ENCODE results near the gene SGPL1.
A peak's percentile ranks its signal among the peaks of the same experiment; 100 is the strongest.
"Not testable (repeated sequence)": the region's sequence is repeated elsewhere in the genome, so short reads cannot be mapped to it uniquely, and the experiment has no call there.

SGPL1 gene

DNA sequence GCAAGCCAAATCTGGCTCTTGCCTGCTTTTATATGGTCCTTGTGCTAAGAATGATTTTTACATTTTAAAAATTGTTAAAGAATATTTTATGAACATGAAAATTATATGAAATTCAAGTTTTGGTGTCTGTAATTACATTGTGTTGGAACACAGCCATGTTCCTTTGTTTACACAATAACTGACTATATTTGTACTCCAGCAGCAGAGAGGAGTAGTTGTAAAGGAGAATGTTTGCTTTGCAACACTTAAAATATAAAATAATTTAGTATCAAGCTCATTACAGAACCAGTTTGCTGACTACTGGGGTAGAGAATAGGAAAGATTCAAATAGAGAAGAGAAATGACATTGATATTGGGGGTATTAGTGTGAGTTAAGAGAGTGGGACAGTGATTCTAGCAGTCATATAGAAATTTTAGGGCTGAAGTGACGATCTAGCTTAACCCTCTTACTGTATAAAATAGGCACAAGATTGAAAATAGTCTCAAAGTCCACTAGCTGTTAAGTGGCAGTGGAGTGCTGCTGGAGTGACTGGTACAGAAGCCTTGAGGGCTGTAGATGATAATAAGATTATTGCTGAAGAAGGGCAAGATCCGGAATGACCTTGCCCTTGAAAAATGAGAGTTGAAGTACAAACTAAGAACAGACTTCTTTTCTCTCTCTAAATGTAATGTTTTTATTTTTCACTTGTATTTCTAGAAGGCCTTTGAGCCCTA lies 28.2 kb downstream of the SGPL1 start:
- DNase-seq (ENCODE audit: low read depth), result no peak

GRCh38 chr10:70845256-70845655 lies 29.5 kb downstream of the SGPL1 start:
- no peak for DNase-seq (ENCODE audit: low read depth)

GRCh38 chr10:70845816-70846215 lies 30.1 kb downstream of the SGPL1 start:
- no peak for DNase-seq (ENCODE audit: low read depth)

- DNase-seq (ENCODE audit: low read depth), result no peak
Measured at GRCh38 chr10:70846795-70847194, 31.0 kb downstream of the SGPL1 start.

DNA sequence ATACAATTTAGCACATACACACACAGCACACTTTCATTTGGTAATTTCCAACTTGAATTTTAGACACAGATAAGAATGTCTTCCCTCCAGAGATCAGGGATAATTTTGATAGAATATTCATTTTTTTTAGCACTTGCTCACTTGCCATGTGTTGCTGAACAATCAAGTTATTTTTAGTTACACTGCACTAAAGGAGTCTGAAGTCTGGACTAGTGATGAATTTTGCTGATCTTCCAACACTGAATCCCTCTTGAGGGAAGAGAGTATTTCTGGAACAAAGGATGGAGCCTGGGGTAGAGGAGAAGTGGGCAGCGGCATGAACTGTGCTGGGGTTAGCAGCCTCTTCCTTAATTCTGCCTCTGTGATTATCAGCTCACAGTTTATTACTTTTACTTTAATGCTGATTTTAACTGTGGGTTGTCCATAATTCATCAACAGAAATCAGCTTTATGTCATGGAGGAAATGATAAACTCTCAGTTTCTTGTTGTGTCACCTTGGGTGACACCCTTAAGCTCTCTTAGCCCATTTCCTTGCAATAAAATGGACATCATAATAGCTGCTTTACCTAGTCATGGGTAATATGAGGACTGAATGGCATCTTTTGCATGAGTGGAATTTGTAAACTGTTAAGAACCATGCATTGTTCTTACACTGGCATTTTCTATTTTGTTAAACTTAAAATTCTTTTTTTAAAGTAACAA lies 32.1 kb downstream of the SGPL1 start:
- DNase-seq (ENCODE audit: low read depth), result no peak

DNA sequence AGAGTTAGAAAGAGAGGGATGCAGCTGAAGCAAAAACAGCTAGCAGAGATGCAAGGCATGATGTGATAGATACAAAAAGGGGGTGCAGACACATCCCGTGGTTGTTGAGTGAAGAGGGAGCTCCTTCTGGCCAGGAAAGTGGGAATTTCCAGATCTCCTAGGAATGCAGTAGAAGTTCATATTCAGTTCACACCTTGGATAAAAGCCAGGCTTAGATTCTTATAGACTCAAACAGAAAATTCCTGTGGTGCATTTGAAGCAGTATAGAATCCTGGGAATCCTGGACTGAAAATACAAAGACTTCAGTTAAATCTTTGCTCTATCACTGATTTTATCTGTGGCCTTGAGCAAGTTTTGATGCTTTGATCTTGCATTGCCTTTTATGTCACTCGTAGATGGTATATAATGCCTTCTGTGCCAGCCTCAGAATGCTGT lies 33.9 kb downstream of the SGPL1 start:
- peak; percentile 68 for DNase-seq (ENCODE audit: low read depth)

- DNase-seq (ENCODE audit: low read depth), result no peak
Measured at GRCh38 chr10:70850097-70850496, 34.3 kb downstream of the SGPL1 start.

- no peak for DNase-seq (ENCODE audit: low read depth)
Measured at GRCh38 chr10:70851597-70852475, 36.1 kb downstream of the SGPL1 start.

- DNase-seq (ENCODE audit: low read depth), result no peak
Measured at GRCh38 chr10:70853038-70853437, 37.3 kb downstream of the SGPL1 start.

GRCh38 chr10:70853457-70853856 lies 37.7 kb downstream of the SGPL1 start:
- no peak for DNase-seq (ENCODE audit: low read depth)

- DNase-seq (ENCODE audit: low read depth), result no peak
Measured at GRCh38 chr10:70856454-70856853, 40.7 kb downstream of the SGPL1 start.

DNA sequence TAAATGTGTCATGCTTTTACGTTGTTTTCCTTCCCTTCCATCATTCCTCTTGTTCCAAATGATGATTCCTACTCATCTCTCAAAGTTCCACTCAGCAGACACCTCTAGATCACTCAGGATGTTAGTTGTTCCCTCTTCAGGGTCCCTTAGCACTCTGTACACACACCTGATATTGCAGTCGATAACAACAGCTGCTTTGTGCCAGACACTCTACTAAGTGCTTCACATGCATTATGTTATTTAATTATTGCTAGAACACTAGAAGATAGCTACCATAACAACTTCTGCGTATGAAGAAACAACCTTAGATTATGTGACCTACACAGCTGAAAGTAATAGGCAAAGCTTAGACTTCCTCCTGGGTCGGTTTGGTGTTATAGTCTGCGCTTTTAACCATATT lies 43.0 kb downstream of the SGPL1 start:
- DNase-seq (ENCODE audit: low read depth), result no peak

GRCh38 chr10:70861495-70862197 lies 45.9 kb downstream of the SGPL1 start:
- not testable (repeated sequence) for DNase-seq (ENCODE audit: low read depth)

- no peak for DNase-seq (ENCODE audit: low read depth)
Measured at GRCh38 chr10:70863470-70864160, 47.9 kb downstream of the SGPL1 start.

- no peak for DNase-seq (ENCODE audit: low read depth)
Measured at GRCh38 chr10:70864935-70865334, 49.2 kb downstream of the SGPL1 start.

GRCh38 chr10:70866424-70866823 lies 50.7 kb downstream of the SGPL1 start:
- no peak for DNase-seq (ENCODE audit: low read depth)

- no peak for DNase-seq (ENCODE audit: low read depth)
Measured at GRCh38 chr10:70872291-70872690, 56.5 kb downstream of the SGPL1 start.

DNA sequence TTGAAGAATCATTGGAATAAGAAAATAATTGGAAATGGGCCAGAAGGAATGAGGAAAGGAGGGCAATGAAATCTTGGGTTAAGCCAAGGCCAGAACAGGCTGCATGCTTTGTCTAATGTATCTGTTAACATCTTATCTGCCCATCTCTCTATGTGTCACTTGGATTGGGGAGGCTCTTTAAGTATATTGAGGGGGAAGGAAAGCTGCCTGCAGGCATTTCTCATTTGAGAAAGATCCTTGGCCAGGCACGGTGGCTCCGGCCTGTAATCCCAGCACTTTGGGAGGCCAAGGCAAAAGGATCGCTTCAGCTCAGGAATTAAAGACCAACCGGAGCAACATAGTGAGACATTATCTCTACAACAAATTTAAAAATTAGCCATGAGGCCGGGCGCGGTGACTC lies 58.3 kb downstream of the SGPL1 start:
- no peak for DNase-seq (ENCODE audit: low read depth)

GRCh38 chr10:70879207-70879606 lies 63.5 kb downstream of the SGPL1 start:
- no peak for DNase-seq (ENCODE audit: low read depth)

DNA sequence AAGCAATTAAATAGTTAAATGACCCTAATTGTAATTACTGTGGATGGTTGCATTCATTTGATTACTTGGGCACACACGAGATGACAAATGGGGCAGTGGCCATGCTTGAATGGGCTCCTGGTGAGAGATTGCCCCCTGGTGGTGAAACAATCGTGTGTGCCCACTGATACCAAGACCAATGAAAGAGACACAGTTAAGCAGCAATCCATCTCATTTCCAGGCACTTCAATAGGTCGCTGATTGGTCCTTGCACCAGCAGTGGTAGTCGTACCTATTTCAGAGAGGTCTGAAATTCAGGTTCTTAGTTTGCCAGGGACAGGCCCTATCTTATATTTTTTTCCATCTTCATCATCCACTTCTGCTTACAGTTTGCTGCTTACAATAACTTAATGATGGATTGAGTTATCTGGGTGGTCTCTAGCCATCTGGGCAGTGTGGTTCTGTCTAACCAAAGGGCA lies 64.4 kb downstream of the SGPL1 start:
- DNase-seq (ENCODE audit: low read depth), result no peak

GRCh38 chr10:70884741-70885140 lies 69.0 kb downstream of the SGPL1 start:
- no peak for DNase-seq (ENCODE audit: low read depth)
